NCI-H2227 (cell line): ENCODE measurements around the gene IGHMBP2.

Experiments
- DNase-seq: peaks from one replicate; lab custom pipeline; 2025; ENCODE audit not compliant: unreplicated experiment; lab: John Stamatoyannopoulos, UW

IGHMBP2 gene

DNA sequence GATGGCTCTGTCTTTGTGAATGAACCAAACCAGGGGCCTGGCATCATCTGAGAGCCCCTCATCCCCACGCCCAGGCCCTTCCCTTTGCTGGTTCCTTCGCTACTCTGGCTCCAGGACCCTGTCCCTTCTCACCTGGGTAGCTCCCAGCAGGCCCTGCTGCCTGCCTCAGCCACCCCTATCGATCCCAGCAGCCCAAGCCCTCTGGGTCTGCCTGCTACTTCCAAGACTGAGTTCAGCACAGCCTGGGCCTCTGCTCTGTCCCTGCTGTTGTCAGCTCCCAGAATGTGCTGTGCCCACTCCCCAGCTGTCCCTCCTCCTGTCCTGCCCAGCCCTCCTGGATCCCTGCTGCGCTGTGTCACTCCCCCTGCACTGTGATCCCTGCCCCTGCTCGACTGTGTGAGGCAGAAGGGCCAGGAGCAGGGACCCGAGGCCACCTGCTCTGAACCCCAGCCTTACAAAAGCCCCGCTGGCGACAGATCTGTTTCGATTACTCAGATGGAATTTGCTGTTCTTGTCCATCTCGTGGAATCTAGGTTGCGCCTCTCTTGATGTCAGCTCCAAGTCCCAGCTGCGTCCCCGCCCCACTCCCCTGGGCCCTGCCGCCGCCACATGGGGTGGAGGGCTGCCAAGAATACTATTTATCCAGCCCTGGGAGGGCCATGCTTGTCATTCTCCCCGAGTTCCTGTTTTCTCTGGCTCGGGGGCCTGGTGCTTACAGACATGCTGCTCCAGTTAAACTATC is 13.0 kb upstream of the IGHMBP2 start:
- no peak for DNase-seq

DNA sequence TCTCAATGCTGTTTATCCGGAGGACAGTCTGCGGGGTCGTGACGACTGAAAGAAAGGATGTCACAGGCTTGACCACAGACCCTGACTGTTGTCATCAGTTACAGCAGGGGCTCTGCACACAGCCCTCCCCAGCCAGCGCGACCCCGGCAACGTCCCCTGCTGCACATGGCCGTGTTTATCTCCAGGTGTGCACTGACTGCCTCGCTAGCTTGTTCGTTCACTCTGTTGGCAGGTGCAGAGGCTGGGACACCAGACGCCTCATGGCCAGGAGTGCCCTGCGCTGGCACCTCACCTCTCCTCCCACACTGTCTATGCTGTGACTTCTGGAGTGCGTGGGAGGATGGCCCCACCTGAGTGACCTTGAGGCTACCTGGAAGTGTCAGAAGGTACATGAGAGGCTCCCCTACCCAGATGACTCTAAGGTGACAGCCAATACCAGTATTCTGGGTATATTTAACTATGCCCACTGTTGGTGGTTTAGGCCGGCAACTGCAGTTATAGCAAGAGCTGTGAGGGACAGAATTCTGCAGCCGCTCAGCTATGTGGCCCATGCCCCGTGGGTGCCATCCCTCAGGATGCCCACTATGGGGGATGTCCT is 12.2 kb upstream of the IGHMBP2 start:
- DNase-seq, result no peak

GRCh38 chr11:68892576-68892975 is 11.1 kb upstream of the IGHMBP2 start:
- no peak for DNase-seq

GRCh38 chr11:68893282-68893681 is 10.4 kb upstream of the IGHMBP2 start:
- DNase-seq, result no peak

GRCh38 chr11:68896171-68896959 is 7.3 kb upstream of the IGHMBP2 start:
- DNase-seq, result no peak

DNA sequence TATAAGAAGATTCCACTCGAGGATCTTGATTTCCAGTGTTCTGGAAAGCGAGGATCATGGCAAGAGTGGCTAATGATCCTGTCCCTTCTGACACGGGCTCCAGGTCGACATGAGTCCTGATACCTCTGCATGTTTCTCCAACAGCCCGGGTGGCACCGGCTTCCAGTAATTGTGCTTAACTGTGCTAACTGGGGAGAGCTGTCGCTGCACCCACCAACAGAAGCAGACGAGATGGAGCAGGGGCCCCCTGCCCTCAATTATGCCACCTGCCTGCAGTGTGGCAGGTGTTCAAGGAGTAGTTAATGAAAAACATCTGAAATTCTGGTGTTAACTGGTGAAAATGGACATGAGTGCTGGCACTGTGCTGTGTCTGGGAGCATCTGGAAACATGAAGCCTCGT is 6.2 kb upstream of the IGHMBP2 start:
- DNase-seq, result no peak

GRCh38 chr11:68900835-68901381 is 2.8 kb upstream of the IGHMBP2 start:
- no peak for DNase-seq

- no peak for DNase-seq
These were observed 657 bp downstream of the IGHMBP2 start for GRCh38 chr11:68904248-68904847.

DNA sequence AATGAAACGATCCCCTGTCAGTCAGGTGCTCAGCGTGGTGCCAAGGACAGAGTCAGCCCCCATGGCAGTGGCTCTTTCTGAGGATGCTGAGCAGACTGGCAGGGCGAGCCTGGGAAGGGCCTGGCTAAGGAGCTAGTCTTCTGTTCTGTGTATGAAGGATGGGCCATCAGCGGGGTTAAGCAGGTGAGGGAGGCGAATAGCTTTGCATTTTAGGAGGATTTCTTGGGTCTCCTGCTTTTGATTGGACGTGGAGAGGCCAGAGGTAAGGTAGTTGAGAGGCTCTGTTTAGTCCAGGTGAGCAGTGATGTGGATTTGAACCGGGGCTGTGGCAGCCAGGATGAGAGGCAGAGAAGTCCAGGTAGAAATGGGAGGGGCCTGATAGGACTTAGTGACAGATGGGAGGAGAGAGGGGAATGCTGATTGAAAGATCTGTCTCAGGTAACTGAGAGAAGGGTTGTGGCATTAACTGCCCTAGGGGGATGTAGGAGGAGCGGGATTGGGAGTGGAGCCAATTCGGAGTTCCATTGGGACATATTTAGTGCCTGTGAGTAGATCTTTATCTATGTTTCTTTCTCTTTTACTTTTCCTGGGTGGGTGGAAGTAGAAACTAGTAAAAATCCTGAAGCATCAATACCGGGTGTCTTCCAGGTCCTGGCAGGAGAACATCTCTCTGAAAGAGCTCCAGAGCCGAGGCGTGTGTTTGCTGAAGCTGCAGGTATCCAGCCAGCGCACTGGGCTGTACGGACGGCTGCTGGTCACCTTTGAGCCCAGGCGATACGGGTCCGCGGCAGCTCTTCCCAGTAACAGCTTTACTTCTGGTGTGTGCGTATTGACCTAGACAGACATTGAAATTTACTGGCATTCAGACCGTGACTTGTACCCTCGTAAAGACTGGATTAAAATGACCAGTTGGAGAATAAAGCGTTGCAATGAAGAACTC is 2.0 kb downstream of the IGHMBP2 start:
- no peak for DNase-seq

DNA sequence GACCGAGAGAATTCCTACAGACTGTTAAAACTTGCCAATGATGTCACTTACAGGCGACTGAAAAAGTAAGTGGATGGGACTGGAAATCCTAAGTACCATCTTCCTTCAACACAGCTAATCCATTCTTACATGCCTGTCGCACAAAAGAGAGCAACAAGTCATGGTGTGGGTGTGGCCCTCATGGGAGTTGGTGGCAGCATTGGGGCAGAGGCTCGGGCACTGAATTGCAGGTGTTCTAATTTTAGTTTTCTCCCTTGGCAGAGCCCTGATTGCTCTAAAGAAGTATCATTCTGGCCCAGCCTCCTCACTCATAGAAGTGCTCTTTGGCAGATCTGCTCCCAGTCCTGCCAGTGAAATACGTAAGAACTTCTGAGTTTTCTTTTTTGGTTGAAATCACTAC is 4.6 kb downstream of the IGHMBP2 start:
- no peak for DNase-seq

DNA sequence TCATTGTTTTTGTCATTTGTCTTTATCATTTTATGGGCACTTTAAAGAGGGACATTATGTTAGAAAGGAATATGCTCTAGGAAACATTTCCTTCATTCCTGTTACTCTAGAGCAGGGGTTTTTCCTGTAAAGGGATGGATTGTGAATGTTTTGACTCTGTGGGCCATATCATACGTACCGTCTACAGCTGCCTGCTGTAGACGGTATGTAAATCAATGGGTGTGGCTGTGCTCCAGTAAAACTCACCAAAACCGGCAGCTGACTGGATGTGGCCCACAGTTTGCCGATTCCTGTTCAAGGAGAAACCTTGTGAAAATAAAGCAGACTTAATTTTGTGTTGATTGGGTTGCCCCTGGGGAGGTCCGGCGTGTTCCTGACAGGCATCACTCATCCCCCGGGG is 7.3 kb downstream of the IGHMBP2 start:
- no peak for DNase-seq

DNA sequence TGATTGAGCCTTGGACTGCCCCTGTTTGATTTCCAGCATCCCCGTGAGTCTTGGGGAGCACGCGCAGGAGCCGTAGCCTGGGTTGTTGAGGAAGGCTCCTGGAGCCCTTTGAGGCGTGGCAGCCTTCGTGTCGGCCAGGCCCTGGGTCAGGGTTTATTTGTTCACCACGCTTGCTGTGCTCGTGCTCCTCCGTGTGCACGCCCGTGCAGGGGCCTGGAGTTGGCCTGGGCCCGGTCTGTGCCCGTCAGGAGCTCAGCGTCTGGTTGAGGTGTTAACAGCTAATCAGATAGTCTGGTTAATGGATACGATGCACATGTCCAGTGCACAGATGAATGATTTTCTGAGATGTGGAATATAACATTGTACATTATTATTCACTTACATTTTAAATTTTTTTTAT is 8.0 kb downstream of the IGHMBP2 start:
- no peak for DNase-seq

- no peak for DNase-seq
These were observed 8.6 kb downstream of the IGHMBP2 start for GRCh38 chr11:68912254-68912653.

DNA sequence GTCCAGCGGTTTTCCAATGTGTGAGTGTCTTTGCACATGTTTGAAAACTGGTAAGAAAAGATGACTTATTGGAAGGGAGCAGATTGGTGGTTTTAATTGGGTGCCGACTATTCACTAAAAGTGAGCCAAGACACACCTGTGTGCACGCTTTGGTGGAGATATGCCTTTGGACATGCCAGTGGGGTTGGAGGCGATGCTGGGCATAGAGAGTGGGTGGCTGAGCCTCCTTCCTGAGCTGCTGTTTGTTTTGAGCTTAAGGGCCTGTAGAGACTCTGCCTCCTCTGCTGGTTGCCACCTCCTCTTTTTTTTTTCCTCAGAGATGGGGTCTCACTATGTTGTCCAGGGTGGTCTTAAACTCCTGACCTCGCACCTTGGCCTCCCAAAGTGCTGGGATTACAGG is 9.5 kb downstream of the IGHMBP2 start:
- no peak for DNase-seq

DNA sequence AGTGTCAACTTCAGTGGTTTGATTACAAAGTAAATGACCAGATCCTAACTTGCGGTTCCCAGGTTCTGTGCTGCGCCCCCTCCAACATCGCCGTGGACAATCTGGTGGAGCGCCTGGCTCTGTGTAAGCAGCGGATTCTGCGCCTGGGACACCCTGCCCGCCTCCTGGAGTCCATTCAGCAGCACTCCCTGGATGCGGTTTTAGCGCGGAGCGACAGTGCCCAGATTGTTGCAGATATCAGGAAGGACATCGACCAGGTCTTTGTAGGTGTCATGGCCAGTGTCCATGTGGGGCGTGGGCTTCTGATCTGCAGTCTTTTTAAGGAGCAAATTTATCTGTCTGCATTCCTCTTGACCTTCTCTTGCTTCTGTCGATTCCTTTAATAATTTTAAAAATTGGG is 11.1 kb downstream of the IGHMBP2 start:
- no peak for DNase-seq

GRCh38 chr11:68916439-68916838 is 12.7 kb downstream of the IGHMBP2 start:
- DNase-seq, result no peak

- no peak for DNase-seq
These were observed 19.9 kb downstream of the IGHMBP2 start for GRCh38 chr11:68923614-68924013.

GRCh38 chr11:68924073-68924925 is 20.6 kb downstream of the IGHMBP2 start:
- no peak for DNase-seq

- DNase-seq, result no peak
These were observed 21.9 kb downstream of the IGHMBP2 start for GRCh38 chr11:68925611-68926010.
